Measurements from ENCODE around the gene EARS2.

The EARS2 gene

DNA sequence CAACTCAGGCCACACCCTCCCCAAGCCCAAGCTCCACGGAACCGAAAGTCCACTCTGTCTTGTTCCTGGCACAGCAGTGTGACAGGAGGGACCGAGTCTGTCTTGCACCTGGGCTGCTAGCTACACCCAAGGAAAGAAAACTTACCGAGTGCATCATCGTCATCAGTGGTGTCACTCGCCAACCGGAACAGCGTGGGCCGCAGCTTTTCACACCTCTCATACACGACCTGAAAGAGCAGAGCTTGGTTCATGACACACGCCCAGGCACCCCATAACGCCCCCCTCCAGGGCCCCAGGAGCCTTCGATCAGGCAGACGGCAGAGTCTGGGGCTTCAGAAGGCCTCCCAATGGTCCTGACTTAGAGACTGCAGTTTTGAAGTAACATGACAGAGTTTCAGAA is 74.4 kb downstream of the EARS2 start:
- no peak for DNase-seq (ENCODE audit: low read depth, low spot score)

DNA sequence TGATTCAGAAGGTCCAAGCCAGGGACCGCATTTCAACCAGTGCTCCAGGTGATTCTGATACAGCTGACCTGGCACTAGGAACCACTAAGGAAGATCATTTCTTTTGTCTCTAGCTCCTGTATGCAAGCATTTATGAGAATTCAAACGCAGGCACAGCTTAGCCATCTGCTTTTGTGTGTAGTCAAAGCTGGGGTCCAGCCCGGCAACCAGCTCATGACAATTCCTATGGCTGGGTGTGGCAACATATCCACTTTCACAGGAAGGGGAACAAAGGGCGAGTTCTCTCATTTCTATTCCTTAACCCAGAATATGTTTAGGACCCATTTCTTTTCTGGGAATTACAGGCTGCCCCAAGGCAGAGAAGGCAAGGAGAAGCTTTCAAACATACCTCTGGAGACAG is 76.9 kb downstream of the EARS2 start:
- no peak for DNase-seq (ENCODE audit: low read depth, low spot score)

DNA sequence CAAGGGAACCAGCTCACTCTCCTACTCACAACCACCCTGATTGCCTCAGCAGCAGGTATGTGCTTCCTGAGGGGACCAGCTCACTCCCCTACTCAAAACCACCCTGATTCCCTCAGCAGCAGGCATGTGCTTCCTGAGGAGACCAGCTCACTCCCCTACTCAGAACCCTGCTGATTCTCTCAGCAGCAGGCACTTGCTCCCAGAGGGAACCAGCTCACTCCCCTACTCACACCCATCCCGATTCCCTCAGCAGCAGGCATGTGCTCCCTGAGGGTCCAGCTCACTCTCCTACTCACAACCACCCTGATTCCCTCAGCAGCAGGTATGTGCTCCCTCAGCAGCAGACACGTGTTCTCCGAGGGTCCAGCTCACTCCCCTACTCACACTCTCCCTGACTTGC is 78.0 kb downstream of the EARS2 start:
- no peak for DNase-seq (ENCODE audit: low read depth, low spot score)

DNA sequence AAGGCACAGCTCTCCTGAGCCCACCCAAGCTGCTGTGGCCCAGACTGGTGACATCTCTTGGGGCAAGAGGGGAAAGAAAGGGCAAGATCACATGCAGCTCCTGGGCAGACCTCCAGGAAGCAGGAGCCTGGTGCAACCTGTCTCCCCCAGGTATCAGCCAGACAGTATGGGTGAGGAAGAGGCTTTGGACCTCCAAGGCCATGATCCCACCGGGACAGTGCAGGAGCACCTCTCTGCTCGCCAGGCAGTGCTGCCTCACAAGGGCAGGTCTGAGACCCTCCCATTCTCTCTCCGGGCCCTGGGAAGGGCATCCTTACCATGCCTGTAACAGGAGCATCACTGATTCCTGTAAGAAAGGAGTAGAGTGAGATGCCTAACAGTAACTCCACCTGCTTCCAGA is 78.6 kb downstream of the EARS2 start:
- no peak for DNase-seq (ENCODE audit: low read depth, low spot score)

DNA sequence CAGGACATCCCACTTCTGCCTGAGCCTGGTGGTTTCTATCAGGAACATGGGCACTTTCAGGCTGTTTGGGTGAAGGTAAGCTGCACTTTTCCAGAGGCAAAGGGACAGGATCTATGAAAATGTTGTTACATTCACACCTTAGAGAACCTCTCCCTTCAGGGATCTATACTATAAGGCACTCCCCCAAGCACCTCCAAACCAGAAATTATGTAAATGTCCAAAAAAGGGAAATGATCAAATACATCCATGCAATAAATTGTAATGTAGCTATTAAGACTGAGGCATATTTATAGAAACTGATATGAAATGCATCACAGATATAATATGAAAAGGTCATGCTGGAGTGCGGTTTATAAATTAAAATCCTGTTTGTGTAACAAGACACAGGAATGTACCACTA is 80.9 kb downstream of the EARS2 start:
- DNase-seq (ENCODE audit: low read depth, low spot score): no peak
